ENCODE data around the gene BRCA1.

The BRCA1 gene

GRCh38 chr17:43033948-43034881 is 90.9 kb downstream of the BRCA1 start:
- Histone ChIP-seq H3K4me3 (ENCODE audit: low read depth, low read length) (peak overlapping the region; percentile 21; the same call in 1 of the 2 replicates), H3K4me1 (peaks cover 20% of the 10 kb centered on the region), H3K9me3 (no peaks in the 10 kb centered on the region), H3K36me3 (no peaks in the 10 kb centered on the region; the same call in 1 of the 2 replicates), H3K27me3 (no peaks in the 10 kb centered on the region)
- TF ChIP-seq CTCF (IDR thresholded peaks at IDR 0.05; ENCODE audit: low read depth, low read length), result no peak
- no peak for DNase-seq

GRCh38 chr17:43031666-43032065 is 93.5 kb downstream of the BRCA1 start:
- Histone ChIP-seq H3K4me3 (ENCODE audit: low read depth, low read length) (no peak overlapping the region), H3K36me3 (no peaks in the 10 kb centered on the region; the same call in 1 of the 2 replicates), H3K9me3 (no peaks in the 10 kb centered on the region), H3K4me1 (peaks cover 20% of the 10 kb centered on the region), H3K27me3 (no peaks in the 10 kb centered on the region)
- no peak for TF ChIP-seq CTCF (IDR thresholded peaks at IDR 0.05; ENCODE audit: low read depth, low read length)
- DNase-seq, result no peak

- no peak overlapping the region for H3K4me3 ChIP-seq (ENCODE audit: low read depth, low read length)
- H3K36me3 ChIP-seq, result no peaks in the 10 kb centered on the region; the same call in 1 of the 2 replicates
- no peaks in the 10 kb centered on the region for H3K27me3 ChIP-seq
- peaks cover 20% of the 10 kb centered on the region for H3K4me1 ChIP-seq
- DNase-seq, result peak; percentile 50
- no peak for TF ChIP-seq CTCF (IDR thresholded peaks at IDR 0.05; ENCODE audit: low read depth, low read length)
- no peaks in the 10 kb centered on the region for H3K9me3 ChIP-seq
These were observed 94.9 kb downstream of the BRCA1 start for GRCh38 chr17:43030137-43030767.

GRCh38 chr17:43028221-43028861 is 96.8 kb downstream of the BRCA1 start:
- DNase-seq, result no peak
- no peak for TF ChIP-seq CTCF (IDR thresholded peaks at IDR 0.05; ENCODE audit: low read depth, low read length)
- Histone ChIP-seq H3K27me3 (no peaks in the 10 kb centered on the region), H3K4me1 (peaks cover 8% of the 10 kb centered on the region), H3K9me3 (no peaks in the 10 kb centered on the region), H3K36me3 (no peaks in the 10 kb centered on the region; the same call in 1 of the 2 replicates), H3K4me3 (ENCODE audit: low read depth, low read length) (no peak overlapping the region)

- Histone ChIP-seq H3K36me3 (no peaks in the 10 kb centered on the region), H3K4me3 (ENCODE audit: low read depth, low read length) (no peak overlapping the region), H3K27me3 (no peaks in the 10 kb centered on the region), H3K9me3 (no peaks in the 10 kb centered on the region), H3K4me1 (peaks cover 6% of the 10 kb centered on the region)
- TF ChIP-seq CTCF (IDR thresholded peaks at IDR 0.05; ENCODE audit: low read depth, low read length), result no peak
- no peak for DNase-seq
These were observed 97.8 kb downstream of the BRCA1 start for GRCh38 chr17:43027091-43028032.

Data from BE2C (cell line).